ENCODE measurements around the gene ZFYVE16.

- TF ChIP-seq CTCF (conservative IDR thresholded peaks at IDR 0.05 in 1 of 2, IDR thresholded peaks at IDR 0.05 in 1 of 2; ENCODE audit: low read depth in 1 of 2, low read length in 2 of 2), result no peak
- no peak for TF ChIP-seq EZH2 (IDR thresholded peaks at IDR 0.05; ENCODE audit: low read length, missing control alignments)
Measured at GRCh38 chr5:80370390-80370789, 37.5 kb upstream of the ZFYVE16 start.
